ENCODE results near the gene IL31. TPM values are rescaled to one million over a fixed set of nuclear protein-coding genes. Genes with fewer than 3 reads are reported as not detected.

The IL31 gene
- total and polyA plus RNA-seq, 2 of the 4 experiments (the other 2 are of a cell fraction) = not detected

DNA sequence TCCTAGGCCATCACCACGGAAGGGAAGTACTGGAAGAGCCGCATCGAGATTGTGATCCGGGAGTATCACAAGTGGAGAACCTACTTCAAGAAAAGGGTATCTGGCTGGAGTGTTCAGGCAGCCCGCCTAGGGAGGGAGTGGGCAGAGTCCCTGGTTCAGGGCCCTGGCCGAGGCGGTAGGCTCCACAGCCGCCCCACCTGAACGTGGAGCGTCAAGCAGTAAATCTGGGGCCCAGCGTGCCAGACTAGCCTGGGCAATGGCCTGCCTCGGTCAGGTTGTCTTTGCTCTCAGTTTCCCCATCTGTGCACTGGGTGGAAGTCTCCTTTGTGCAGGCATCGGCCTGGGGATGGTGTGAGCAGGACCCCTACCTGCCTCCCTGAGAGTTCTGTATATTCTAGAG, 44.9 kb downstream of the IL31 start:
- H4K91ac ChIP-seq (ENCODE audit: insufficient read depth, low read depth, low read length) = no peak overlapping the region
- H3K9me1 ChIP-seq (ENCODE audit: insufficient read depth, low read length) = no peaks in the 10 kb centered on the region
- H2BK20ac ChIP-seq (ENCODE audit: low read depth, low read length) = no peak overlapping the region
- intact Hi-C loops (cut with micrococcal nuclease) (no loop called here), in situ Hi-C loops (cut with MboI; ENCODE audit: low sequenced_read_pairs) (no loop called here), dilution Hi-C loops (cut with HindIII; ENCODE audit: low sequenced_read_pairs, unreplicated experiment) (no loop called here)
- H3K4me3 ChIP-seq (ENCODE audit: insufficient read depth, low read depth, low read length) = no peak overlapping the region
- no peaks in the 10 kb centered on the region for H3K9me3 ChIP-seq (ENCODE audit: control insufficient read depth, insufficient read depth, low read length)
- no peak overlapping the region for H3K9ac ChIP-seq (ENCODE audit: low read depth, low read length)
- H2BK5ac ChIP-seq (ENCODE audit: low read depth, low read length, poor library complexity, severe bottlenecking) = no peak overlapping the region
- no peak overlapping the region for H3K14ac ChIP-seq (replicated peaks; ENCODE audit: low read depth, low read length)
- ChIA-PET POLR2A (ENCODE audit: unreplicated experiment) (no interaction called here), CTCF (interaction anchor here (0.7 kb wide), 1 partner anchor 17 kb away, joined by 3 read pairs; no protein-coding TSS in a partner anchor)
- H2AK5ac ChIP-seq (ENCODE audit: low read depth, low read length) = no peak overlapping the region
- BruUV-seq (replicated peaks) = no TSS peak
- no peaks in the 10 kb centered on the region for H3K27me3 ChIP-seq (ENCODE audit: control insufficient read depth, insufficient read depth, low read length)
- peaks cover 22% of the 10 kb centered on the region for H4K20me1 ChIP-seq (ENCODE audit: insufficient read depth, low read length)
- H3K27ac ChIP-seq (ENCODE audit: insufficient read depth, low read length) = no peak overlapping the region
- H4K8ac ChIP-seq (ENCODE audit: low read depth in 2 of 2, low read length in 2 of 2) = no peak overlapping the region
- H2AK9ac ChIP-seq (replicated peaks; ENCODE audit: low read depth, low read length, poor library complexity) = peak overlapping the region; percentile 23
- H3K36me3 ChIP-seq (ENCODE audit: control insufficient read depth, insufficient read depth, low read length) = peaks cover 49% of the 10 kb centered on the region
- H2AFZ ChIP-seq (replicated peaks; ENCODE audit: low read length, poor library complexity) = no peak overlapping the region
- H3K56ac ChIP-seq (ENCODE audit: extremely low read depth, insufficient read depth, low read length) = no peak overlapping the region
- no peaks in the 10 kb centered on the region for H3K4me1 ChIP-seq (ENCODE audit: control insufficient read depth, insufficient read depth, low read length)
- ATAC-seq (ENCODE audit: low read depth) (no peak), DNase-seq (no peak)
- WGBS, 2 experiments (ENCODE audit: extremely low coverage in 2 of 2, insufficient read length in 1 of 2) = no CpG with 5 or more reads among the region's 13 CpGs
- H3K4ac ChIP-seq (ENCODE audit: low read depth, low read length) = no peak overlapping the region
- TF ChIP-seq MAZ (IDR thresholded peaks at IDR 0.05; ENCODE audit: borderline replicate concordance, low read depth, low read length) (no peak), NFE2L2 (IDR thresholded peaks at IDR 0.05; ENCODE audit: low read depth, low read length) (no peak), RAD21 (IDR thresholded peaks at IDR 0.05; ENCODE audit: low read length) (no peak), CEBPB (IDR thresholded peaks at IDR 0.05; ENCODE audit: low read depth, low read length) (no peak), MAFK (IDR thresholded peaks at IDR 0.05; ENCODE audit: low read depth, low read length) (no peak), BHLHE40 (IDR thresholded peaks at IDR 0.05; ENCODE audit: low read depth, low read length) (no peak), MXI1 (IDR thresholded peaks at IDR 0.05; ENCODE audit: borderline replicate concordance, low read depth, low read length) (no peak), SMC3 (IDR thresholded peaks at IDR 0.05; ENCODE audit: low read depth, low read length) (no peak), RFX5 (IDR thresholded peaks at IDR 0.05; ENCODE audit: low read depth, low read length) (no peak), CHD1 (IDR thresholded peaks at IDR 0.05; ENCODE audit: low read depth, low read length) (no peak), POLR2A (IDR thresholded peaks at IDR 0.05; ENCODE audit: low read depth, low read length) (no peak)
- TF ChIP-seq, protein P1, sequence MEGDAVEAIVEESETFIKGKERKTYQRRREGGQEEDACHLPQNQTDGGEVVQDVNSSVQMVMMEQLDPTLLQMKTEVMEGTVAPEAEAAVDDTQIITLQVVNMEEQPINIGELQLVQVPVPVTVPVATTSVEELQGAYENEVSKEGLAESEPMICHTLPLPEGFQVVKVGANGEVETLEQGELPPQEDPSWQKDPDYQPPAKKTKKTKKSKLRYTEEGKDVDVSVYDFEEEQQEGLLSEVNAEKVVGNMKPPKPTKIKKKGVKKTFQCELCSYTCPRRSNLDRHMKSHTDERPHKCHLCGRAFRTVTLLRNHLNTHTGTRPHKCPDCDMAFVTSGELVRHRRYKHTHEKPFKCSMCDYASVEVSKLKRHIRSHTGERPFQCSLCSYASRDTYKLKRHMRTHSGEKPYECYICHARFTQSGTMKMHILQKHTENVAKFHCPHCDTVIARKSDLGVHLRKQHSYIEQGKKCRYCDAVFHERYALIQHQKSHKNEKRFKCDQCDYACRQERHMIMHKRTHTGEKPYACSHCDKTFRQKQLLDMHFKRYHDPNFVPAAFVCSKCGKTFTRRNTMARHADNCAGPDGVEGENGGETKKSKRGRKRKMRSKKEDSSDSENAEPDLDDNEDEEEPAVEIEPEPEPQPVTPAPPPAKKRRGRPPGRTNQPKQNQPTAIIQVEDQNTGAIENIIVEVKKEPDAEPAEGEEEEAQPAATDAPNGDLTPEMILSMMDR (conservative IDR thresholded peaks at IDR 0.05; ENCODE audit: low read depth, low read length) = no peak
- TF ChIP-seq, protein P2, sequence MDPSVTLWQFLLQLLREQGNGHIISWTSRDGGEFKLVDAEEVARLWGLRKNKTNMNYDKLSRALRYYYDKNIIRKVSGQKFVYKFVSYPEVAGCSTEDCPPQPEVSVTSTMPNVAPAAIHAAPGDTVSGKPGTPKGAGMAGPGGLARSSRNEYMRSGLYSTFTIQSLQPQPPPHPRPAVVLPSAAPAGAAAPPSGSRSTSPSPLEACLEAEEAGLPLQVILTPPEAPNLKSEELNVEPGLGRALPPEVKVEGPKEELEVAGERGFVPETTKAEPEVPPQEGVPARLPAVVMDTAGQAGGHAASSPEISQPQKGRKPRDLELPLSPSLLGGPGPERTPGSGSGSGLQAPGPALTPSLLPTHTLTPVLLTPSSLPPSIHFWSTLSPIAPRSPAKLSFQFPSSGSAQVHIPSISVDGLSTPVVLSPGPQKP (IDR thresholded peaks at IDR 0.05; ENCODE audit: borderline replicate concordance, low read depth, low read length) = no peak
- TF ChIP-seq, protein P3, sequence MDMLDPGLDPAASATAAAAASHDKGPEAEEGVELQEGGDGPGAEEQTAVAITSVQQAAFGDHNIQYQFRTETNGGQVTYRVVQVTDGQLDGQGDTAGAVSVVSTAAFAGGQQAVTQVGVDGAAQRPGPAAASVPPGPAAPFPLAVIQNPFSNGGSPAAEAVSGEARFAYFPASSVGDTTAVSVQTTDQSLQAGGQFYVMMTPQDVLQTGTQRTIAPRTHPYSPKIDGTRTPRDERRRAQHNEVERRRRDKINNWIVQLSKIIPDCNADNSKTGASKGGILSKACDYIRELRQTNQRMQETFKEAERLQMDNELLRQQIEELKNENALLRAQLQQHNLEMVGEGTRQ (IDR thresholded peaks at IDR 0.05; ENCODE audit: low read depth, low read length) = no peak
- no peak overlapping the region for H2BK15ac ChIP-seq (ENCODE audit: low read depth, low read length)
- no peak overlapping the region for H2BK120ac ChIP-seq (ENCODE audit: low read depth, low read length)
- no peak overlapping the region for H3K4me2 ChIP-seq (ENCODE audit: low read depth, low read length)
- H4K5ac ChIP-seq (ENCODE audit: low read depth, low read length) = no peak overlapping the region
- no peak overlapping the region for H3K18ac ChIP-seq (ENCODE audit: low read depth, low read length)
- no peak overlapping the region for H3K23ac ChIP-seq (ENCODE audit: low read depth, low read length)
- peaks cover 2 to 23% of the 10 kb centered on the region in 2 experiments for H3K79me1 ChIP-seq (ENCODE audit: low read depth in 1 of 2, low read length in 2 of 2)

Data from IMR-90 (cell line).